NCI-H1417 (cell line): Measurements from ENCODE around the gene SNRPE.
A peak's percentile ranks its signal among the peaks of the same experiment; 100 is the strongest.
"Not testable (repeated sequence)": the region's sequence is repeated elsewhere in the genome, so short reads cannot be mapped to it uniquely, and the experiment has no call there.

ENCODE experiments used
- DNase-seq, 3 experiments: peaks; one replicate each; lab custom pipeline; 2025; lab: John Stamatoyannopoulos, UW

The SNRPE gene

DNA sequence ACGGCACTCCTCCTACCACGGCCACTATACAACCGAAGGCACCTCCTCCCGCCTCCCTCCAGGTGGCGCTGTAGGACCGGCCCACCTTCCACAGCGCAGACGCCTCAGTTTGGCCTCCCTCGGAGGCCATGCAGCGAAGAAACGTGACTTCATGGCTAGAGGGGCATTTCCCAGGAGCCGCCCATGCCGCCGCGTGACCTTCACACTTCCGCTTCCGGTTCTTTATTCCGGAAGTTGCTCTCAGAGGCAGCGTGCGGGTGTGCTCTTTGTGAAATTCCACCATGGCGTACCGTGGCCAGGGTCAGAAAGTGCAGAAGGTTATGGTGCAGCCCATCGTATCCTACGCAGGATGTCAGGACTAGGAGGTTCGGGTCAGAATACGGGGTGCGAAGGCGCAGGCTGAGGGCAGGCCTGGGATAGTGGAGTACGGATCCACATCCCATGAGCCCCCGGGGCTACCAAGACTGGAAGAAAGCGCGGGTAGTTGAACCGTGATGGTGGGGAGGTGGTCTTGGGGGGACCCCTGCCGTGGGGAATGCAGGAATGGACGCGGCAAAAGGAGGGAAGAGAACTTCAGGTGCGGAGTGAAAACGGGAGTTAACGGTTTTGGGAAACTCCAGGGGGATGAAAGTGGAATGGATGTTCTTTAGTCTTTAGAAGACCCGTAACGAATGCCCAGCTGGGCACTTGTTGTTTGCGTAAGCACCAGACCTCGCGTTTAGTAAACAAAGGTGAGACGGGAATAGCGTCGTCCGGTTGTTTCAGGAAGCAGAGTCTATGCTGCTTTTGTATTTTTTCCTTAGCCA is at the start of gene SNRPE:
SNRPE (plus strand) TSS at position 221 of the 806 bp plus-strand sequence; CDS start at position 282, 61 bp downstream.
- peak; percentile 95 to 100 (median 99) for DNase-seq

DNA sequence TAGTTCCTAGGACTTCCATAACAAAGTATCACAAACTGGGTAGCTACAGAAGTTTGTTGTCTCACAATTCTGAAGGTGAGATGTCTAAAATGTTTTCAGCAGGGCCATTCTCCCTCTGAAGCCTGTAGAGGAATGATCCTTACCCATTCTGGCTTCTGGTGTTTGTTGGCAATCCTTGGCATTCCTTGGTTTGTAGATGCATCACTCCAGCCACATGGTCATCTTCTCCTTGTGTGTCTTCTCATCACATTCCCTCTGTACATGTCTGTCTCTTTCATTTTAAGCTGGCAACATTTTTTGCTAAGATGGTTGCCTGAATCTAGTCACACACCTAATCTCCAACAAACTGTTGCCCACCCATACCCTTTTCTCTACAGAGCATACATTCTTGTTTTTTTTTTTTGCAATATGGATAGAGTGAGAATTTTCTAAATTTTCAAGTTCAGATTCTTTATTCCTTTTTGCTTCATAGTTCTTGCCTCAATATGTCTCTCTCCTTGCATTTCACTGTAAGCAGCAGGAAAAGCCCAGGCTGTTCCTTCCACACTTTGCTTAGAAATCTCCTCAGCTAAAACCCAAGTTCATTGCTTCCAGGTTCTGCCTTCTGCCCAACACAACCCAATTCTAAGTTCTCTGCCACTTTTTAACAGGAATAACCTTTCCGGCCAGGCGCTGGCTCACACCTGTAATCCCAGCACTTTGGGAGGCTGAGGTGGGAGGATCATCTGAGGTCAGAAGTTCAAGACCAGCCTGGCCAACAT is 47.6 kb upstream of the SNRPE start:
- DNase-seq: no peak

DNA sequence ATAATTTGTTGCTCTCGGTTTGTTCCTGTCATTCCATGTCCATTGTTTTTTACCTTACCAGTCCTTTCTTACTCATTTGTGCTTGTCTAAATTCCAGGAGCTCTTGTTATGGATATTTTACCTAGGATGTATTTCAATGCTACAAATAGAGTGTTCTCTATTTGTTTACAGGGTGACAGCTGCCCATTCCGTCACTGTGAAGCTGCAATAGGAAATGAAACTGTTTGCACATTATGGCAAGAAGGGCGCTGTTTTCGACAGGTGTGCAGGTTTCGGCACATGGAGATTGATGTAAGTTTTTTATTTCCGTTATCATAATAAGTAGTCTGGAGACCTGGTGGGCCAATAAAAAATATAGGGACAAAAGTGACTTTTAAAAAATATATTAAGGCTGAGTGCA is 43.0 kb upstream of the SNRPE start:
- no peak for DNase-seq

DNA sequence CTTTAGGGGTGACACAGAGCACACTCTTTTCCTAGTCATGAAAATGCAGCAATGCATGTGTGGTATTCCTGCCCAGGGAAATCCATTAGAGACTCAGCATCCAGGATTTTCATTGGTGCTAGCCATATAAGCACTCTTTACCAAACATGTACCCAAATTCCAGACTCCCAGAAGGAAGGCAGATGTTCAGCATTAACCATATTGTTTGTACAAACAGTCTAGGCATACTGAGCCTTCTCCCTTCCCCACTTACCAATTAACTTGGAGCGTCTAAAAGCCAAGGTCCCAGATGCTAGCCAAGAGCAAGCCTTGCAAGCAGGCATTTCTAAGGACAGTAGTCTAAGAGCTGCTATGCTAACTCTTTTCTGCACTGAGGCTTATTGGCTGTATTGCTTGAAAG is 38.1 kb upstream of the SNRPE start:
- DNase-seq: no peak

DNA sequence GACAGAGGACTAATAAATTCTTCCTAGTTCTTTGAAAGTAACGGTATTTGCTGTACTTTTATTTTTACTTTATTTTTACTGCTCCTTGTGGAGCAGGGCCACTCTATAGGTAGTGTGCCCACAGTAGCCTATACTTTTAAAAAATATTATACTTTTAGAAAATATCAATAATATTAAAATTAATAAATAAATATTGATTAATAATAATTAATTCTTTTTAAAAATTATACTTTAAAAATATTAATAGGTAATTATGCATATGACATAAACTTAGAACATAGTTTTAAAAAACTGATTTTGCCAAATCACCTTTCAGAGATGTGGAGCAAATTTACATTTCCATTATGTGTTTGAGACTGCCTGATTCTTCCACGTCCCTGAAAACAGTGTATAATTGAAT is 35.2 kb upstream of the SNRPE start:
- no peak for DNase-seq

DNA sequence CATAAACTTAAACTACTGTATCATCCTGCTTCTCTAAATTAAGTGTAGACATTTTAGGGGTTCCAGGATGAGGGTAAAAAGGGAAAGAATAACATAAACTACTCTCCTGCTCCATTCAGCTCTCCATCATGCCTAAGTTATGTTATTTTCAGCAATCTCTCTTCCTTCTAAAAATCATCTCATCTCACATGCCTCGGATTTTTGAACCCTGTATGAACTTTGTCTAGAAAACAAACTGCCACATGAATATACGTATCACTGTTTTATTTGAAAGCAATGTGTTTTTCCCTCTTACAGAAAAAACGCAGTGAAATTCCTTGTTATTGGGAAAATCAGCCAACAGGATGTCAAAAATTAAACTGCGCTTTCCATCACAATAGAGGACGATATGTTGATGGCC is 33.4 kb upstream of the SNRPE start:
- DNase-seq: no peak

DNA sequence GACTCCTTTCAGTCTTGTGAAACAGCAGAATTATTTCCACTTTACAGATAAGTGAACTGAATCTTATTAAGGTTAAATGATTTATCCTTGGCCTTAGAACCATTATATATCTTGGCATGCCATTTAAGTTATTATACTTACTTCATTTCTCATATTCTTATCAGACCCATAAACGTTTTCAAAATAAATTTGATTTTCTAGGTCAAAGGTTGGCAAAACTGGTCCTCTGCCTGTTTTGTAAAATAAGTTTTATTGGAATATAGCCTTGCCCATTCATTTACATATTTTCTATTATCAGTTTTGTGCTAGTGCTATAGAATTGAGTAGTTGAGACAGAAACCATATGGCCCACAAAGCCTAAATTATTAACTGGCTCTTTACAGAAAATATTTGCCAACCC is 32.9 kb upstream of the SNRPE start:
- no peak for DNase-seq

DNA sequence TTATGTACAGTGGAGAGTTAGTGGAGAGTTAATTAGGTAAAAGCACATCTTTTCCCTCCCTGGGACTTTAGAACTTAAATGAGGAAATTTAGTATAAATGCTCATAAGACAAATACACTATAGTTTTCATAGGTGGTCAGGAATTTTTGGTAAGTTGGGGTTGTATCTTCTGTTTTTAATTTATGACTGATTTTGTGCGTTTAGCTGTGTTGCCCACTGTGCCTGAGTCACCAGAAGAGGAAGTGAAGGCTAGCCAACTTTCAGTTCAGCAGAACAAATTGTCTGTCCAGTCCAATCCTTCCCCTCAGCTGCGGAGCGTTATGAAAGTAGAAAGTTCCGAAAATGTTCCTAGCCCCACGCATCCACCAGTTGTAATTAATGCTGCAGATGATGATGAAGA is 32.2 kb upstream of the SNRPE start:
- not testable (repeated sequence) for DNase-seq

DNA sequence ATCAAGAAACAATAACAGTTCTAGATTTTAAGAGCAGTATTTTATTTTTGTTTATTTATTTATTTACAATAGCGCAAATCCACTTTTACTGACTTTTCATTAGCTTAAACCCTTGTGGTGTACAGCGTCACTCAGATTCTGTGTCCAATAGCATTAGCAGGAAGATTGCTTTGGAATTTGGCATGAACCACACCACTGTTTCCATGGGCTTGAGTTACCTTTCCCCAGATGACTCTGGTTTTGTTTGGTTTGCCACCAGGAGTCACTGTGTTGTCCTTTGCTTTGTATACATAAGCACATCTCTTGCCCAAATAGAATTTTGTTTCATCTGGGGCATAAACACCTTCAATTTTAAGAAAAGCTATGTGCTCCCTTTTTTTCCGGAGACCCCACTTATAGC is 25.9 kb upstream of the SNRPE start:
- DNase-seq: no peak

DNA sequence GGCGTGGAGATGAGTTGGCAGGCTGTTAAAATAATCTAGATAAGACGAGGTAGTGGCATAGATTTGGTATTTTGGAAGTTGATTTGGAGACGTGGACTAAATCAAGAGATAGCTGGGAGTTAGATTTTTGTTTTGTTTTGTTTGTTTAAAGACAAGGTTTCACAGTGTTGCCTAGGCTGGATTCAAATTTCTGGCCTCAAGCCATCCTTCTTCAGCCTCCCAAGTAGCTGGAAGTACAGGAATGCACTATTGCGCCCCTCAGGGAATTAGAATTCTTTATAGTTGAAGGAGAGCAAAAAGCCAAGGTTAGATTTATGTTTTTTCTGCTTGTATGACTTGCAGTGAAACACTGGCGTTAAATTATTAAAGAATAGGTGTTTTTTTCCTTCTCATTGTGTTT is 22.3 kb upstream of the SNRPE start:
- no peak for DNase-seq

DNA sequence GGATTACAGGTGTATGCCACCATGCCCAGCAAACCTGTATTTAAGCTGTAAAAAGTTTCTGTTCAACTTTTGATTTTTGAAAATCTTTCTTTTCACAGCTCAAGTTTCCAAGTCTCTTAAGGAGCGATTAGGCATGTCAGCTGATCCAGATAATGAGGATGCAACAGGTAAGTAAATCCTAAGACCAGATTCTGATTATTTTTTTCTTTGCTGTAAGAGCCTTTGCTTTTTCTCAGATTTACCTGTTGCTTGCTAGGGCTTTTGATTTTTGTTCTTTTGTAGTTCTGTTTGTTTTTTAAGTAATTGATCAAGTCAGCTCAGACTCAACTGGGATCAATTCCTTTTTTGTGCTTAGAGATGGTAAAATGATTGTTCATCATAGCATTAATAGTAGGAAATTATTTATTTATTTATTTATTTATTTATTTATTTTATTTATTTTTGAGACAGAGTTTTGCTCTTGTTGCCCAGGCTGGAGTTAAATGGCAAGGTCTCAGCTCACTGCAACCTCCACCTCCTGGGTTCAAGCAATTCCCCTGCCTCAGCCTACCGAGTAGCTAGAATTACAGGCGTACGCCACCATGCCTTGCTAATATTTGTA is 21.1 kb upstream of the SNRPE start:
- no peak for DNase-seq

DNA sequence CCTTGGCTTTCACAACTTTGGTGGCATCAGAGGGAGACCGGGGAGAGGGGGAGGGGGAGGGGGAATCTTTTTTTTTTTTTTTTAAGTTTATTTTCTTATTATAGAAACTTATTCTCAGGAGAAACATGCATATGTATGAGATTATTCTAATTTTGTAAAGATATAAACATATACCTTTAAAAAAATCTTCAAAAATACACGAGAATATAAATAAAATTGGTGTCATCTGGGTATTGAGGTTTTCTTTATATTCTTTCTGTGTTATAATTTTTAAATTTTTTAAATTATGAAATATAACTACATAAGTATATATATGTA is 18.9 kb upstream of the SNRPE start:
- DNase-seq: no peak

DNA sequence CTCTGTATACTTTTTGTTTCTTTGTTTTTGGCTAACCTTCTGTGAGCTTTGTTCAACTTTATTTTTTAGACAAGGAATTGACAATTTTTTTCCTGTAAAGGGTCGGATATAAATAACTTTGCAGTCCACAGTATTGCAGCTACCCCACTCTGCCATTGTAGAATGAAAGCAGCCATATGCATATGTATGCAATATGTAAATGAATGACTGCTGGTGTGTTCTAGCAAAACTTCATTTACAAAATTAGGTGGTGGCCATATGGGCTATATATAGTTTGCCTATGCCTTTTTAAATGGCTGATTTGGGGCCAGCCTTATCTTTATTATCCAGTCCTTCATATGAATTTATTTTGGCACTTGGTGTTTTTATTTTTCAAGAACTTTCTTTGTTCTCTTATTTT is 18.0 kb upstream of the SNRPE start:
- no peak for DNase-seq

DNA sequence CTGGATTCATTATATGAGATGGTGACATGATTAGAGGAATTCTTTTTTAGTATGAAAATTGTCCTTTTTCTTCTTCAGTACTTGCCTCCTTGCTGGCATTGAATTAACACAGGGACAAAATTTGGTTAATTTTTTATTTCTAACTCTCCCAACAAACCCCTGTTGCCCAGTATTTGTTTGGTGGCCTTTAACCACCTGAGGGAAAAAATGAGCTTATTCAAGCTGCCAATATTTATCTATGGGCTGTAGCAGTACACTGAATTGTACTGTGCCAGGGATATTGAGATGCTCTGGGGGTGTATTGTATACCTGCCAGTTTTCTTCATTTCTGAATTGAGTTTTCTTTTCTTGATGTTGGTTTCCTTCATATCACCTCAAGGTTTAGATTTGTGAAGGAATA is 8.3 kb upstream of the SNRPE start:
- DNase-seq: not testable (repeated sequence)

DNA sequence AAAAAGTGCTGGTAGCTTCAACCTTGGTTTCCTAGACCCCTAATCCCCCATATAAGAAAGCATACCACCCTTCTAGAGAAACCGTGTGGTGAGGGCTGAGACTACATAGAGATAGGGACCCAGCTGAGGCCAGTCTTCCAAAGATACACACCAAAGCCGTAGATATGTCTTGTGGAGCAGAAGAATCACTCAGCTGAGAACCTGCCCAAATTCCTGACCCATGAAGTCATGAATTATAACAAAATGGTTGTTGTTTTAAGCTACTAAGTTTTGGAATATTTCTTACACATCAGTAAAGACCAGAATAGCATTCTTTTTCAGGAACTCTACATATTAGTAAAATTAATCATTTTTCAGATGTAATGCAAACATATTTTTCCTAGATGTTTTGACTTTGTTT is 3.3 kb upstream of the SNRPE start:
- DNase-seq: no peak

DNA sequence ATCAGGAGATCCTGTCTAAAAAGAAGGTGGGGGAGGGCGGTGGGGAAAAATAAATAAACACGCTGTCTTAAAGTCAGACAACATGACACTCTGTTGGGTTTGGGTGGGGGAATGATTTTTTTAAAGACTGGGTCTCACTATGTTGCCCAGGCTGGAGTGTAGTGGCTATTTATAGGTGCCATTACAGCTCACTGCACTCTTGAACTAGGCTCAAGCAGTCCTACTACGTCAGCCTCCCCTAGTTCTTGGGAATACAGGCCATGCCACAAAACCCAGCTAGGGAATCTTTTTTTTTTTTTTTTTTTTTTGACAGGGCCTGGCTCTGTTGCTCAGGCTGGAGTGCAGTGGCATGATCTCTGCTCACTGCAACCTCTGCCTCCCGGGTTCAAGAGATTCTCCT is 2.4 kb upstream of the SNRPE start:
- DNase-seq: no peak

DNA sequence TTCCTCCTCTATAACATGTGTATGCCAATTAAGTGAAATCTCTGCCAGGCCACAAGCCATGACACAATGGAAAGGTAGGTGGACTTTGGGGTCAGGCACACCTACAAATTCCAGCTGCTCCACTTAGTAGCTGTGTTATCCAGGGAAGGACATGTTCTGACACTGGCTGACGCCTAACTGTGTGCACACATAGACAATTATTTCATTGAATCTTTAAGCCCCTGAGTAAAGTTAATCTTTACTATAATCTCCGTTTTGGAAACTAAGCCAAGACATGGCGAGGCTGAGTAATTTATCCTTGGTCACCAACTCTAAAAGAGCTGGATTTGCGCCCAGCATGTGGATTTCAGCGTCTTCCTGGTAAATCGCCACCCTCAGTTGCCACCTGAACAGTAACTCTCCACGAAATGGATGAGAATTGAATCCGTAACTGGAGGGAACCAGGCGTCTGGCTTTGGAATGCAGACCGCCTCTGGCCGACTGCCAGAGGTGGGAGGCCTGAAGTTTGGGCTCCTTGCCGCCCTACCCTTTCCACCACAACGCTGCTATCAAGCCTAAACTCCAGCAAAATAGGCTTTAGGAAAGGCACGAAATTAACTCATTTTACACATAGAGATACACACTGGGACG is 888 bp upstream of the SNRPE start:
- DNase-seq: peak in 1 of 3 experiments; percentile 31

DNA sequence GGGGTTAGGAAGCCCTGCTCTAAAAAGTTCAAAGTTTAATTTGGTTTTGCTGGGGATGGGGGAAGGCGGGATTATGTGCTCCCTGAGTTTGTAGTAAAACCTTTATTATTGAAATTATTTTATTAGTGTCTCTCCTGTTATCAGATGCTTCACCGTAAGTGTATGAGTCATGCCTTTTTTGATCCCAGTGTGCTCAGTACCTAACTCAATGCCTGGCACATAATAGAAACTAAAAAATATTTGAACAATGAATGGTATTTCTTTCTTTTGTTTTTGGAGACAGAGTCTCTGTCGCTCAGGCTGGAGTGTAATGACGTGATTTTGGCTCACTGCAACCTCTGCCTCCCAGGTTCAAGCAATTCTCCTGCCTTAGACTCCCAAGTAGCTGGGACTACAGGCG is 6.4 kb downstream of the SNRPE start:
- DNase-seq: no peak

DNA sequence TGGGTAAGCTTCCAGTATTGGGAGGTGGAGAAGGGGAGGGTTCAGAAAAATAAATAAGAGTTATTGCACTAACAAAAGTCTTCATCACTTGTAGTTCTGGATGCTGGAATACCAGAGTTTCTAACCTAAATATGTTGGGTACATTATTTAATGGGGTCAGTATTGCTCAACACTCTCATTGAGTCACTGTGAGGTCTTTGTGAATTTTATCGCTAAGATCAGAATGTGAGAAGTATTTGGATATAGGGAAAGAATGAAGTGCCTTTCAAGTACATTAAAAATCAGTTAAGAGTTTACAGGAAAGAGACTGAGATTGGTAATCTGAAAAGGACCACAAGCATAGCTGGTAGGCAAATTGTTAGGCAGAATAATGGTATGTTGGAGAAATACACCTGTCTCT is 8.8 kb downstream of the SNRPE start:
- no peak for DNase-seq

DNA sequence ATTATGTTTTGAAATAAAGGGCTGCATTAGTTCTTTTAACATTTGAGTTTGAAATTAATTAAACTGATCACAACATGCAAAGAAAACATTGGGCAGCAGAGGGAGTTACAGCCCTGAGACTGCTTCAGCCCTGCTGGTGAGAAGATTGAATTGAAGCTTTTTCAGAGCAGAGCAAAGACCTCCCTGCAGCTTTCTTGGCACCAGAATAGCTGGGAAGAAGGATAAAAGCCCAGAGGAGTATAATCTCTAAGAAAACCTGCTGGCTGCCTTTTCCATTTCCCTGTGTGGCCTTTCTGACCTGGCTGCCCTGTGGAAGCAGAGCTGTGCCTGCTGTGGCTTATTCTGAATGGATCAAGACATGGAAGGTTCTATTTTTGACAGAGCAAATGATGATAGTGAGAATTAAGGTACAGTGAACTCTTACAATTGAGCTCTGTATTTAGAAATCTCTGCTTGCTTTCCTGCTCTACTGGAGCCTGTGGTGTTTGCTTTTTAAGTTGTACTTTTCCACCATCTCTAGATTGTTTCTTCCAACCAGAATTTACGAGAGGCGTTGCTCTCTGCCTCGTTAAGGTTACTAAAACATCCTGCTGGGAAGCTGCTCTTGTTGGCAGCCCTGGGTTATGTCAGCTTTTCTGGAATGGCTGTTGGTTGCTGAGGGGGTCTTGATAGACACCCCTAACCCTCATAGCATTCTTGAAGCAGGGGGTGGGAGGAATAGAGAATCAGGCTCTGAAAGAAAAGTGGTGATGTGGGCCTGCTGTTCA is 9.9 kb downstream of the SNRPE start:
- DNase-seq: peak; percentile 34 to 81 (median 56)

DNA sequence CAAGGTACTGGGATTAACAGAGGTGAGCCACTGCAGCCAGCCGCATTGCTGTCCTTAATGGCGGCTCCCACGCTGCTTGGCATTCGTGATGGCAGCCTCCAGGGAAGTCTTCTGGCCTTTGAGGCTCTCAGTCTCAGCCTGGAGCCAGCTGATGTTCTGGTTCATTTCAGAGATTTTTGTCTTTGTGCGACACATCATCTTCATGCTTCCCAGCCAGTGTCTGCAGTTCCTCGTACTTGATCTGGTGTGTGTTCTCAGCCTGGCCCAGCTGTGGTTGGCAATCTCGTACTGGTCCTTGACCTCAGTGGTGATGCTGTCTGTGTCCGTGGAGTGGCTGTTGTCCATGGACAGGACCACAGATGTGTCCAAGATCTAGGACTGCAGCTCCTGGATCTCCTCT is 11.7 kb downstream of the SNRPE start:
- no peak for DNase-seq

DNA sequence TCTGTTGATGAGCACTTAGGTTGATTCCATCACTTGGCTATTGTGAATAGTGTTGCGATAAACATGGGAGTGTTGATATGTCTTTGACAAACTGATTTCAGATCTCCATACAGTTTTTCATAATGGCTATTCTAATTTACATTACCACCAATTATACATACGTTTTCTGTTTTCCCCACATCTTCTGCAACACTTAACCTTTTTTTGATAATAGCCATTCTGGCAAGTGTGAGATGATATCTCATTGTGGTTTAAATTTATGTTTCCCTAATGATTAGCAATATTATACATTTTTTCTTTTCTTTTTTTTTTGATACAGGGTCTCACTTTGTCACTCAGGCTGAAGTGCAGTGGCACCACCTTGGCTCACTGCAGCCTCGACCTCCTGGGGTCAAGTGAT is 17.0 kb downstream of the SNRPE start:
- no peak for DNase-seq
